ENCODE data around the gene MMS22L. TPM values are rescaled to one million over a fixed set of nuclear protein-coding genes. Genes with fewer than 3 reads are reported as not detected.

The MMS22L gene
- total and polyA plus RNA-seq, 2 experiments from 2014 or later: 11.7 to 49.5 TPM

GRCh38 chr6:97128507-97128906 lies 154.5 kb downstream of the MMS22L start:
- Histone ChIP-seq H3K27ac (ENCODE audit: low read depth) (no peak overlapping the region), H3K9me2 (ENCODE audit: insufficient read depth) (no peaks in the 10 kb centered on the region), H3F3A (replicated peaks; ENCODE audit: low read depth) (no peaks in the 10 kb centered on the region), H3K36me3 (ENCODE audit: insufficient read depth) (no peaks in the 10 kb centered on the region), H3K4me3 (no peak overlapping the region), H3K4me1 (ENCODE audit: insufficient read depth) (no peaks in the 10 kb centered on the region), H3K27me3 (ENCODE audit: insufficient read depth) (no peaks in the 10 kb centered on the region), H3K79me2 (replicated peaks; ENCODE audit: insufficient read depth) (no peaks in the 10 kb centered on the region), H3K4me2 (no peak overlapping the region), H4K20me1 (replicated peaks; ENCODE audit: insufficient read depth) (no peaks in the 10 kb centered on the region), H2AFZ (no peak overlapping the region)
- Mint-ChIP-seq H3K4me3 (no peak overlapping the region), H3K27ac (no peak overlapping the region), H3K4me1 (no peaks in the 10 kb centered on the region), H3K27me3 (ENCODE audit: insufficient read depth, low read depth, poor library complexity) (no peaks in the 10 kb centered on the region), H3K36me3 (ENCODE audit: low read depth) (no peaks in the 10 kb centered on the region), H3K9me3 (no peaks in the 10 kb centered on the region)
- ATAC-seq: no peak
- DNase-seq (ENCODE audit: low spot score): no peak
- TF ChIP-seq ZNF114 (CRISPR knock-in tag; IDR thresholded peaks at IDR 0.05): no peak
- TF ChIP-seq EZH2 (IDR thresholded peaks at IDR 0.05; ENCODE audit: low read depth, unreplicated experiment): no peak
- TF ChIP-seq ZNF331 (CRISPR knock-in tag; IDR thresholded peaks at IDR 0.05; ENCODE audit: low read depth): no peak
- no peak for TF ChIP-seq REST (IDR thresholded peaks at IDR 0.05; ENCODE audit: unreplicated experiment)
- no peak for TF ChIP-seq EZH2phosphoT487 (IDR thresholded peaks at IDR 0.05; ENCODE audit: unreplicated experiment)
- TF ChIP-seq POLR2AphosphoS5 (IDR thresholded peaks at IDR 0.05; ENCODE audit: low read depth): no peak
- TF ChIP-seq NANOG (IDR thresholded peaks at IDR 0.05; ENCODE audit: borderline replicate concordance): no peak
- no peak for TF ChIP-seq ETS1 (IDR thresholded peaks at IDR 0.05)
- TF ChIP-seq JUNB (IDR thresholded peaks at IDR 0.05; ENCODE audit: unreplicated experiment): no peak
- TF ChIP-seq CREB1 (CRISPR knock-in tag; IDR thresholded peaks at IDR 0.05; ENCODE audit: low read depth): no peak
- TF ChIP-seq ZNF462 (CRISPR knock-in tag; IDR thresholded peaks at IDR 0.05): no peak
- TF ChIP-seq STAT1 (IDR thresholded peaks at IDR 0.05; ENCODE audit: unreplicated experiment): no peak
- no peak for TF ChIP-seq CTCF (conservative IDR thresholded peaks at IDR 0.05; ENCODE audit: low read depth in 2 of 2)

All from GM23338 (cell line).